Endothelial cell of hepatic sinusoid (primary cell): ENCODE measurements around the gene PNPLA7.
"Not testable (repeated sequence)": the region's sequence is repeated elsewhere in the genome, so short reads cannot be mapped to it uniquely, and the experiment has no call there.

ENCODE experiments used
- in situ Hi-C: cut with HindIII; loops from 2 replicates; pipeline ENCODE4 v1.10.0; 2017; ENCODE audit warnings: low sequenced_read_pairs

PNPLA7 gene

DNA sequence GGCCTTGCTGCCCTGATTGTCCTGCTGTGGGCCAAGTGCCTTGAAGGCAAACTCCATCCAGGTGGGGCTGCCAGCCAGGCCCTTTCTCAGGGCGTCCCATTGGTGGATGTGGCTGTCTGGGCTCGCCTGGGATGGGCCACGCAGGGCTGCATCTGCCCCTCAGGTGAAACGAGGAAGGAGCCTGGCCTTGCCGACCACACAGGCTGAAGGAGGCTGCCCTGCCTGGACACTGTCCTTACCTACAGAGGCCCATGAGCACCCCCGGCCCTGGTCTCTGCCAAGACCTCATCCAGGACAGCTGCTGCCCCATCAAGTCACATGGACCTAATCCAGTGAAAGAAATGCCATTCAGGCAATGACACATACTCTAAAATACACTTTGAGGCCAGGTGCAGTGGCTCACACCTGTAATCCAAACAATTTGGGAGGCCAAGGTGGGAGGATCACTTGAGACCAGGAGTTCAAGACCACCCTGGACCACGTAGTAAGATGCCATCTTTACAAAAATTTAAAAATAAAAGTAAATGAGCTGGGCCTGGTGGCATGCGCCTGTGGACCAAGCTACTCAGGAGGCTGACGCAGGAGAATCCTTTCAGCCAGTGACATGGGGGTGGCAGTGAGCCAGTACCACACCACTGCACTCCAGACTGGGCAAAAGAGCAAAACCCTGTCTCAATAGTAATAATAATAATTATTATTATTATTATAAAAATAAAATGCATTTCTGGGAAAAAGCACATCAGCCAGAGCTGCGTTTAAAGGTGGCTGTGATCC lies 33.9 kb downstream of the PNPLA7 start:
- in situ Hi-C loops: no loop called here

DNA sequence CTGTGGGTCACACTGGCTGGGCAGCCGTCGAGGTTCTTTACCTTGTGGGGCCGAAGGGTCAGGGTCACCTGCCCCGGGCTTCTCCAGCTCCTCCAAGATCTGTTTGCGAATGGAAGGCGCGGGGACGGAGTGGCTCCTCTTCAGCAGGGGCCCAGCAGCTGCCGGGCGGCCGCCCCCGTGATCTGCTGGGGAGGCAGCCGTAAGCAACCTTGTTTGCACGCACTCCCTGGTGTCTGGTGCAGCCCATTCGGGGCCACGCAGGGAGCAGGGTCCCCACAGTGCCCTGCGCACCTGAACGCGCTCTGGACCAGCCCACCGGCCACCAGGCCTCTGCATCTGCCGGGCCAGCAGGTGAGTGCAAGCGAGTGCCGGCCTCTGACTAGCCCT lies 34.9 kb downstream of the PNPLA7 start:
- in situ Hi-C loops: no loop called here

DNA sequence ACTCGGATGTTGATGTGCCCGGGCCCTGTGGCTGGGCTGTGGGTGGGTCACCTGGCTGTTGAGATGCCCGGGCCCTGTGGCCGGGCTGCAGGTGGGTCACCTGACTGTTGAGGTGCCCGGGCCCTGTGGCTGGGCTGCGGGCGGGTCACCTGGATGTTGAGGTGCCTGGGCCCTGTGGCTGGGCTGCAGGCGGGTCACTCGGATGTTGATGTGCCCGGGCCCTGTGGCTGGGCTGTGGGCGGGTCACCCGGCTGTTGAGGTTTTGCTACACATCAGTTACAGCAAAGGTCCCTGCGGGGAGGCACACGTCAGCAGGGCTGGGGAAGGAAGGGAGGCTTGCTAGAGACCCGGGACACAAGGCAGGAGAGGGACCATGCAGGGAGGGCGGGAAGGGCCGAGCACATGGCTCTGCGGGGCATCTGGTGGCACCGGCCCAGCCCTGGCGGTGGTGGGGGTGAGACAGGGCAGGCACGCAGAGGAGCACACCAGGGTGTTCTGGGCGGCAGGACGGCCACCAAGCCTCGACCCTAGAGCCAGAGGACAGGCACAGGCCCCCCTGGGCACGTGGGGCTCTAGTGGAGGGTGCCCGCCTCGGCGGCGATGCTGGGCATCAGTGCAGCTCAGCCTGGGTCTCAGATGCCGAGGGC lies 35.4 kb downstream of the PNPLA7 start:
- in situ Hi-C loops: no loop called here

DNA sequence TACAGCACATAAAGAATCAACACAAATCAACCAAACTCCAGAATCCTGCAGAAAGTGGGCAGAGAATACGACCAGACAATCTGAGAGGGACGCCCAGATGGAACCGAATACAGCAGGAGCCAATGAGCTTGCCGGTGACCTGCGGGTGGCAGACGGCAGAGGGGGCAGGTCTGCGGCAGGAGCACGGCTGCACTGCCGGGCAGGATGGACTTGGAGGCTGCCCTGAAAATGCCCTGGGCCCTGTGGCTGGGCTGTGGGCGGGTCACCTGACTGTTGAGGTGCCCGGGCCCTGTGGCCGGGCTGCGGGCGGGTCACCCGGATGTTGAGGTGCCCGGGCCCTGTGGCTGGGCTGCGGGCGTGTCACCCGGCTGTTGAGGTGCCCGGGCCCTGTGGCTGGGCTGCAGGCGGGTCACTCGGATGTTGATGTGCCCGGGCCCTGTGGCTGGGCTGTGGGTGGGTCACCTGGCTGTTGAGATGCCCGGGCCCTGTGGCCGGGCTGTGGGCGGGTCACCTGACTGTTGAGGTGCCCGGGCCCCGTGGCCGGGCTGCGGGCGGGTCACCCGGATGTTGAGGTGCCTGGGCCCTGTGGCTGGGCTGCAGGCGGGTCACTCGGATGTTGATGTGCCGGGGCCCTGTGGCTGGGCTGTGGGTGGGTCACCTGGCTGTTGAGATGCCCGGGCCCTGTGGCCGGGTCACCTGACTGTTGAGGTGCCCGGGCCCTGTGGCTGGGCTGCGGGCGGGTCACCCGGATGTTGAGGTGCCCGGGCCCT lies 36.2 kb downstream of the PNPLA7 start:
- in situ Hi-C loops: not testable (repeated sequence)

DNA sequence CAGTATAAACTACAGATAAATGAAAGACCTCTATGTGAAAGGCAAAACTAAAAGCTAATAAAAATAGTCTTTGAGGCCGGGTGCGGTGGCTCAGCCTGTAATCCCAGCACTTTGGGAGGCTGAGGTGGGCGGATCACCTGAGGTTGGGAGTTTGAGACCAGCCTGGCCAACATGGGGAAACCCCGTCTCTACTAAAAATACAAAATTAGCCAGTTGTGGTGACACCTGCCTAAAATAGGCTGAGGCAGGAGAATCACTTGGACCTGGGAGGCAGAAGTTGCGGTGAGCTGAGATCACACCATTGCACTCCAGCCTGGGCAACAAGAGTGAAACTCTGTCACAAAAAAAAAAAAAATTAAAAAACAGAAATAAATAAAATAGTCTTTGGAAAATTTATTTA lies 37.1 kb downstream of the PNPLA7 start:
- in situ Hi-C loops: not testable (repeated sequence)

DNA sequence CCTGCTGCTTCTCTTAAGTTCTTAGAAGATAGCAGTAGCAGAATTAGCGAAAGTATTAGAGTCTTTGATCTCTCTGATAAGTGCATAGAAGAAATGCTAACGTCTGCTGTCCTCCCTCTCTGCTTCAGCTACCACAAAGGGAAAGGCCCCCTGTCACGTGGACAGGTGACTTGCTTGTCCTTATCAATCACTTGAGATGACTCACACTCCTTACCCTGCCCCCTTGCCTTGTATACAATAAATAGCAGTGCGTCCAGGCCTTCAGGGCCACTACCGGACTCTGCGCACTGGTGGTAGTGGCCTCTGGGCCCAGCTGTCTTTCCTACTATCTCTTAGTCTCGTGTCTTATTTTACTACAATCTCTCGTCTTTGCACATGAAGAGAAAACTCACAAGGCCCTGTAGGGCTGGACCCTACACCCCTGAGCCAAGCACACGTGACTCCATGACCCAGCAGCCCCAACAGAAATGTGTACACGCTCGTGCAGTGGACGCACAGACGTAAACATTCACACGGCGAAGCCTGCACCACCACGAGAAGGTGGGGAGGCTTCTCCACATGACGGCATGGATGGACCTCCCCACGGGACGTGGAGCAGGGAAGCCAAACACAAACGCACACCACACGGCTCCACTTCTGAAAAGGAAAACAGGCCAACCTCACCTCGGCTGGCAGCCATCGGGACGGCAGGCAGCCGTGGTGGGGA lies 38.3 kb downstream of the PNPLA7 start:
- in situ Hi-C loops: no loop called here

DNA sequence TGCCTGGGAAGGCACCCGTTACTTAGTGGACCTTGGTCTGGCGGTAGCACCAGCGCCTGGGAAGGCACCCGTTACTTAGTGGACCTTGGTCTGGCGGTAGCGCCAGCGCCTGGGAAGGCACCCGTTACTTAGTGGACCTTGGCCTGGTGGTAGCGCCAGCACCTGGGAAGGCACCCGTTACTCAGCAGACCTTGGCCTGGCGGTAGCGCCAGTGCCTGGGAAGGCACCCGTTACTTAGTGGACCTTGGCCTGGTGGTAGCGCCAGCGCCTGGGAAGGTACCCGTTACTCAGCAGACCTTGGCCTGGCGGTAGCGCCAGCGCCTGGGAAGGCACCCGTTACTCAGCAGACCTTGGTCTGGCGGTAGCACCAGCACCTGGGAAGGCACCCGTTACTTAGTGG lies 39.1 kb downstream of the PNPLA7 start:
- in situ Hi-C loops: not testable (repeated sequence)

DNA sequence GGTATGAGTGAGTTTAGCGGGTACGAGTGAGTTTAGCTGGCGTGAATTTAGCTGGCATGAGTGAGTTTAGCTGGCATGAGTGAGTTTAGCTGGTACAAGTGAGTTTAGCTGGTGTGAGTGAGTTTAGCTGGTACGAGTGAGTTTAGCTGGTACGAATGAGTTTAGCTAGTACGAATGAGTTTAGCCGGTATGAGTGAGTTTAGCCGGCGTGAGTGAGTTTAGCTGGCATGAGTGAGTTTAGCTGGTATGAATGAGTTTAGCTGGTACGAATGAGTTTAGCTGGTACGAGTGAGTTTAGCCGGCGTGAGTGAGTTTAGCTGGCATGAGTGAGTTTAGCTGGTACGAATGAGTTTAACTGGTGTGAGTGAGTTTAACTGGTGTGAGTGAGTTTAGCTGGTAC lies 41.0 kb downstream of the PNPLA7 start:
- in situ Hi-C loops: loop anchor here (10.0 kb wide), 1 partner anchor 164 kb away; no protein-coding TSS in a partner anchor

DNA sequence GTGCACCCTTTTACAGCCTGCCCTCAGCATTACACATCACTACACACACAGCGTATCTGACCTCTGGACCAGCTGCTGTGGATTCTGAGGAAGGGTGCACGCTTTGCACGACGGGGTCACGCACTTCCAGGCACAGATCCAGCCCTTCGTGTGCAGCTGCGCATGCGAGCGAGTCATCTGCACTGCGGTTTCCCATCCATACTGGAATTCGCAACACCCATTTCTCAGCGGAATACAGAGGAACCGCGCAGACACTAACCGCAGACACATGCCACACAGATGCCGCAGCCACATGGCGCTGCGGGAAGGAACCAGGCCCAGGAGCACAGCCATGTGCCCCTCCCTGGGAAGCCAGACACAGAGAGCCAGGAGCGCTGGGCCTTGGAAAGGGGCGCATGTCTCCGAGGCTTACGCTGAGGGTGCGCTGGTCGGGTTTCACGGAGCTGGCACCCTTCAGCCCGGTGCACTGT lies 43.5 kb downstream of the PNPLA7 start:
- in situ Hi-C loops: loop anchor here (10.0 kb wide), 1 partner anchor 162 kb away; no protein-coding TSS in a partner anchor

DNA sequence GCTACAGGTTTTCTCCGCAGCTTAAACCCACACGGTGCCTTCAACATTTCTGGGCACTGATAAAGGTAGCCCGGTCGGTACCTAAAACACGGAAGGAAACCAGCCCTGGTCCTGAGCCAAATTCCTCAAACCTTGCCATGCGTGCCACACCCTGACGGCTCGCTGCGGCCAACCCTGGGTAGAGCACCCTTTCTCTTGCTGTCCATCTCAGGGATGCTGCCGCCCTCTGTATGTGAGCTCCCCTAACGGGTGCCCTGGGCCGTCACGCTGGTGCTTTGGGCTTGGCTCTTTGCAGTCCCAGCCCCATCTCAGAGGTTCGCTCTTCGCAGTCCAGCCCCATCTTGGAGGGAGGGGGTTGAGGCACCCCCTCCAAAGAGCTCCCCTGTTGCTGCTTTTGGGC lies 43.9 kb downstream of the PNPLA7 start:
- in situ Hi-C loops: loop anchor here (10.0 kb wide), 1 partner anchor 161 kb away; no protein-coding TSS in a partner anchor

DNA sequence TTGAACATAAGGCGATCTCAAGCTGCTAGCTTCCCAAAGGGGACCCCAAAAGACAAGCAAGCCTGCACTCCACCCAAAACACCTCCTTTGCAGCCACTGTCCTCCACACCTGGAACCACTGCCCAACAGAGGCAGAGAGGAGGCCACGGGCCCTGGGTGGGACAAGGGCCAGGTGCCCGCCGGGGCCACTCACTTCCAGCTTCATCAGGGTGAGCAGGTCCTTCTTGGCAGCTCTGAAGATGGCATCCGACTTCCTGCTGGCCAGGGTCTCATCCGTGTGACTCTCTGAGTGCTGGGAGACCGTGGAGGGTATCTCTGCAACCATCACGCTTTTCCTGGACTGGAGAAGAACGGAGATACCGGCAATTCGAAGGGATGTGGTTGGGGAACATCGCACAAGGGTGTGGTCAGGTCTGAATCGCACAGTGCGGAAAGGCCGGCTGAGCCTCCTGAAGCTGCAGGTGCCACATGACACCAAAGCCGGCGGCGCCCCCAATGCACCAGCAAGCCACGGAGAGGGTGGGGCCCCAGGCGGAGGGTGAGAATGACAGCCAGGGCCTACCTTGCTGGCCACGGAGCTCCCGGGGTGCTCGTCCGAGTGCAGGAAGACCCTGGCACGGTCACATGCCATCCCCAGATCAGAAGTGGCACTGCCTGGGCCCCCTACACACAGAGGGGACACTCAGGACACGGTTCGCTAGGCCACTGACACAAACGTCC lies 44.6 kb downstream of the PNPLA7 start:
- in situ Hi-C loops: loop anchor here (10.0 kb wide), 1 partner anchor 161 kb away; no protein-coding TSS in a partner anchor

DNA sequence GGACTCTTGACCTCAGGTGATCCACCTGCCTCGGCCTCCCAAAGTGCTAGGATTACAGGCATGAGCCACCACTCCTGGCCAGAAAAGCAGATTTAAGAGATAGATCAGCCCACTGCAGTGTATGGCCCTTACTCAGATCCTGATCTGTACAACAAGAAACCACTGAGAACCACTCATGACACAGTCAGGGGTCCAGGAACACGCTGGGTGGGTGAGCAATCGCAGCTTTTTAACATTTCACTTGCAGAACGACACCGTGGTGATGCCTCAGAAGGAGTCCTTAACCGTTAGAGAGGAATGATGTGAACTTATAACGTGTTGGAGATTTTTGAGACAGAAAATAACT lies 45.8 kb downstream of the PNPLA7 start:
- in situ Hi-C loops: loop anchor here (10.0 kb wide), 1 partner anchor 160 kb away; no protein-coding TSS in a partner anchor

DNA sequence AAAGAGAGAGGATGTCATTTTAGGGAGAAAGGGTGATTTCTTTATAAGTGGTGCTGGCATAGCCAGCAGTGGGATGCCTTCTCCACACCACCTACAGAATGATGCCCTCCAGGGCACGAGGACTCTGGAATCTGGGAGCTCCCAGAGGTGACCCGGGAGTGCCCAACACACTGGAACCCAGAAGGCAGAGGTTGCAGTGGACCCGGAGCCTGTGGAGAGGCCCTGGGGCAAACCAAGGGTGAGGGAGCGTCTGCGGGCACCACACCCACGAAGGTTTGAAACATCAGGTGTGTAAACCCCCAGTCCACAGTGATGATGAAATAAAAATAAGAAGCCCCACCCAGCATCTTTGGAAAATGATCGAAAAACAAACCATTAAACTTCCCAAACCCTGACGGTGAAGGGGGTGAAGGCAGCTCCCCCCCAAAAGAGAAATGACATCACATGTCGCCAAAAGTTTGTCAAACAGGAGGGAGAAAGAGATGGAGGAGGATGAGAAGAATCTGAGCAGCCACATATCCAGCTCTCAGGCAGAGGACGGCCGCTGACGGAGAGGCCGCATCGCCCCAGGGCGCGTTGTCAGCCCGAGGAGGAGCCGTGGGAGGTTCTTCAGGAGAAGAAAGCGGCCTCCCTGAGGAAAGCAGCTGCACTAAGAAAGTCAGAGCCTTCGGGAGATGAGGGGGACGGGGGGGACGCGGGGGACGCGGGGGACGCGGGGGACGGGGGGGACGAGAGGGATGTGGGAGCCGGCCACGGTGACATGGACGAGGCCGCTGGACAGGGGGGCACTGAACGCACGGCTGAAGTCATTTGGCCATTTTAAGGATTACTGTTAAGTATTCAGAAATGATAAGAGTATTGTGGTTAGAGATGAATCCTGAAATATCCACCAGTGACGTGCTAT lies 47.9 kb downstream of the PNPLA7 start:
- in situ Hi-C loops: loop anchor here (10.0 kb wide), 1 partner anchor 157 kb away; no protein-coding TSS in a partner anchor

DNA sequence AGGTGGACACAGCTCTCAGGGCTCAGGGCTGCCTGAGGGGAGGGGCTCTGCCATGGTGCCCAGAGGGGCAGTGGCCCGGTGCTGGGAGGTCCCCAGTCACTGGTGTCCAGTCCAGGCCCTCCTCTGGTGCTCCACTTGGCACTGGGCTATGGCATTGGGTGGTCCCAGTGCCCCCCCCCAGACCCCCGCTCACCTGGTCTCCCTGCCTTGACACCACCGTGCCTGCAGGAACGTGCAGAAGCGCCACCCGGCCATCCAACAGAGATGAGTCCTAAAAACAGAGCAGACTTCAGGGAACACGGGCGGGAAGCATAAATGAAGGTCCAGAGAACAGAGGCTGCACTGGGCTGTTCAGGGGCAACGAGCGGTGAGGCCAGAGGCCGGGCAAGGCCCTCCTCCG lies 48.7 kb downstream of the PNPLA7 start:
- in situ Hi-C loops: loop anchor here (10.0 kb wide), 1 partner anchor 157 kb away; no protein-coding TSS in a partner anchor

DNA sequence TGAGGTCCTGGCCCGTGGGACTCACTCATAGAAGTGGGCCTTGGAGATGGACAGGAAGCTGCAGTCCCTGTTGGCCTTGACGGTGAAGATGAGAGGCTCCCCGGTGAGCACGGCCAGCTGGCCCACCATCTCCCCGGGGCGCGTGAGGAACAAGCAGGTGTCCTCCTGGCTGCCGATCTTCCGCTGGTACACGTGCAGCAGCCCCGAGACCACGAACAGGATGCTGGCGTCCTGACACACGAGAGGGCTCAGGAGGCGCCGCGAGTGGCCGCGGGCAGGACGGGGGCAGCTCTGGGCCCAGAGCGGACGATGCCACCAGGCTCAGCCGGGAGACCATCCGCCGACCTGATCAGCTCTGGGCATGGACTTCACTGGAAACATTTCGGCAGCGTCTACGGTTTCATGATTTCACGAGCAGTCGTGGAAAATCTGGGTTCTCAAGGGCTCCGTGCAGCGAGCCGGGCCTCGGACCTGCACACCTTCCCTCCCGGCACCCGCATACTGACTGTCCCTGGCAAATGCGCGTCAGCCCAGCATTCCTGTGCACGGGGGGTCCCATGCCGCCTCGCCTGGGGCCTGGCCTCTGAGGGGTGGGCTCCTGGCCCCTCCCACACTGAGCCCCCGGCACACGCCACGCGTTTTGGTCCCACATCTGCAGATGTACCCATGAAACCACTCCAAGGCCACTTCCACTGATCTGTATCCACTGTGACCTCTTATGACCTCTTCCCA lies 49.4 kb downstream of the PNPLA7 start:
- in situ Hi-C loops: loop anchor here (10.0 kb wide), 1 partner anchor 156 kb away; no protein-coding TSS in a partner anchor

DNA sequence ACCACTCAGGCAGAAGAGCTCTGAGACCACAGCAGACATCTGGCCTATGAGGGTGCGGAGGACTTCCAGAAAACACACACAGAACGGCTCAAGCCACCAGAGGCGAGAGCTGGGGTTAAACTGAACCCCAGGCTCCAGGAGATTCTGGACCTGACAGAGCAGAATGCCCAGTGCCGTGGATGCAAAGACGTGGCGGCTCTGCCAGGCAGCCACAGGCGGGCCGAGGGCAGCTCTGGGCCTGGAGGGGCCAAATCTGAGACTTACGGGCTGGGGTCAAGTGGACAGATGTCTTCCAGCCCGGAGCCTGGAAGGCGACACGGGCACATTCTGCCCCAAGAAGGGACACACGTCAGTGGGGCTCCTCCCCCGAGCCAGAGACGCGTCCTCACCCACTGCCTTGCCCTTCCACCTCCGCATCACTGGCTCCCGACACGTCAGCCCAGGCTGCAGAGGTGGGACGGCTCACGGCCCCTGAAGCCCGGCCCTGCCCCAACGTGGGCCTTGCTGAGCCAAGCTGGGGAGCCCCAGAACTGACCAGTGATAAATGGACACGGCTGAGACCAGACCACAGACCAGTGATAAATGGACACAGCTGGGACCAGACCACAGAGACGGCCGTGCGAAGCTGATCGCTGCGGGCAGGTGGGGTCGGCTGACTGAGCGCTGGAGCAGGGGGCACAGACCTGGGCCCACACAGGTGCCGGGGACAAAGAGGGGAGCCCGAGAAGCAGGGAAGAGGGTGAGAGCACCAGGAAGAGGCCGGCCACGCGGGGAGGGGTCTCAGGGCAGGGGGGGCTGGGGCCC lies 50.1 kb downstream of the PNPLA7 start:
- in situ Hi-C loops: loop anchor here (10.0 kb wide), 1 partner anchor 155 kb away; no protein-coding TSS in a partner anchor

DNA sequence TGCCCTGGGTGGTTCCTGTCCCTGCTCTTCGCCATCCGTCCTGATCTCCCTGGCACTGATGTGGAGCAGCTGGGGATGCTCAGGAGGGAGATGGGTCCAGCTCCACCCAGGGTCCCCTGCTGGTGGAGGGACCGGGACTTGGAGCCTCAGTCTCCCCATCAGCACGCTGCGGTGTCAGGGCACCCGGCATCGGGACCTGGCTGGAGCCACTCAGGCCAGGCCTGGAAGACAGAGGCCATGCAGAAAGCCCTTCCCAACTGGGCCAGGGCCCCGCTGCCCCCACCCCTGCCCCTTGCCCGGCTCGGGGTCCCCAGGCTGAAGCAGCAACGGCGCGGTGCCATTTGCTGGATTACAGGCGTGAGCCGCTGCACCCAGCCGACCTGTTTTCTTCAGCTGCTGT lies 50.8 kb downstream of the PNPLA7 start:
- in situ Hi-C loops: no loop called here
